Activated CD4-positive, alpha-beta T cell treated with anti-CD3 and anti-CD28 coated beads, Interleukin-2, amount 50 U/mL, for 4 hours (primary cell): Measurements from ENCODE around the gene PTGDR2.

Experiments
- DNase-seq, 2 experiments: peaks; one replicate each; pipeline ENCODE4 v3.0.0-alpha.2; 2020

Gene PTGDR2

GRCh38 chr11:60855726-60856633, at the start of gene PTGDR2:
Gene PTGDR2 (minus strand): TSS chr11:60855950. CDS start chr11:60853722, 2,228 bp downstream.
- no peak for DNase-seq

GRCh38 chr11:60905047-60905446, 49.3 kb upstream of the PTGDR2 start:
- DNase-seq, result no peak

GRCh38 chr11:60902625-60903024, 46.9 kb upstream of the PTGDR2 start:
- no peak for DNase-seq

GRCh38 chr11:60900673-60901404, 45.1 kb upstream of the PTGDR2 start:
- DNase-seq, result no peak

GRCh38 chr11:60899977-60900376, 44.2 kb upstream of the PTGDR2 start:
- no peak for DNase-seq

- no peak for DNase-seq
These were observed 43.5 kb upstream of the PTGDR2 start for GRCh38 chr11:60899046-60899936.

- no peak for DNase-seq
These were observed 41.7 kb upstream of the PTGDR2 start for GRCh38 chr11:60897496-60897895.

GRCh38 chr11:60895687-60896086, 39.9 kb upstream of the PTGDR2 start:
- no peak for DNase-seq

GRCh38 chr11:60891103-60891741, 35.5 kb upstream of the PTGDR2 start:
- no peak for DNase-seq

GRCh38 chr11:60890696-60891095, 34.9 kb upstream of the PTGDR2 start:
- DNase-seq, result no peak

GRCh38 chr11:60889869-60890311, 34.1 kb upstream of the PTGDR2 start:
- no peak for DNase-seq

- DNase-seq, result peak in 1 of 2 experiments; percentile 13
These were observed 31.8 kb upstream of the PTGDR2 start for GRCh38 chr11:60887556-60887955.

- DNase-seq, result no peak
These were observed 25.0 kb upstream of the PTGDR2 start for GRCh38 chr11:60880643-60881282.

GRCh38 chr11:60879971-60880588, 24.3 kb upstream of the PTGDR2 start:
- DNase-seq, result no peak

GRCh38 chr11:60879104-60879503, 23.4 kb upstream of the PTGDR2 start:
- no peak for DNase-seq

- DNase-seq, result no peak
These were observed 22.7 kb upstream of the PTGDR2 start for GRCh38 chr11:60878245-60879101.

GRCh38 chr11:60876168-60876485, 20.4 kb upstream of the PTGDR2 start:
- DNase-seq, result no peak

- DNase-seq, result no peak
These were observed 19.8 kb upstream of the PTGDR2 start for GRCh38 chr11:60875366-60876167.
